ENCODE measurements around the gene ST3GAL6. TPM values are rescaled to one million over a fixed set of nuclear protein-coding genes. Genes with fewer than 3 reads are reported as not detected.
"Not testable (repeated sequence)": the region's sequence is repeated elsewhere in the genome, so short reads cannot be mapped to it uniquely, and the experiment has no call there.

ST3GAL6 gene
- total RNA-seq, 4 donors from 2014 or later, result 7.4 to 14.5 (median 9.9) TPM

DNA sequence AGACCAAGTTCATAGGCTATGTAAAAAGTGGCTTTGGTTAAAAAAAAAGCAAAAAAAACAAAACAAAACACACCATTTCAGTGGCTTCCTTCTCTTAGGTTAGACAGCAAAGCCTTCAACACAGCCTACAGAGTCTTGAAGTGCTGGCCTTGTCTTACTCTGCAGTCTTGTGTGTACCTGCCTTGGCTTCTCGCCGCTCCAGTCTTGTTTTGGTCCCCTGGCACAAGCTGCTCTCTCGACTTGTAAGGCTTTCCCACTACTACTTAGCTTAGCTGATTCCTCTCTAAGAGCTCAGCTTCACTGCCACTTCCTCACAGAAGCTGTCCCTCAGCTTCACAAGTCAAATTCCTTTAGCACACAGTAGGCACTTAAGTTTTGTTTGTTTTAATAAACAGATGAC is 63.0 kb downstream of the ST3GAL6 start:
- H3K27ac ChIP-seq, result peak overlapping the region in 2 of 3 donors; percentile 9 to 22
- WGBS, 2 donors, result 35 to 39% methylated on average over 3 of the region's 3 CpGs
- no peak for TF ChIP-seq POLR2A (IDR thresholded peaks at IDR 0.05)
- no peak for TF ChIP-seq CTCF (IDR thresholded peaks at IDR 0.05)
- intact Hi-C loops (cut with DNase I), result no loop called here
- no peaks in the 10 kb centered on the region for H3K27me3 ChIP-seq
- H3K4me1 ChIP-seq, result peaks cover 7 to 11% of the 10 kb centered on the region in 2 donors
- no peaks in the 10 kb centered on the region for H3K36me3 ChIP-seq
- H3K4me3 ChIP-seq (replicated peaks in 1 of 3), result no peak overlapping the region
- no peaks in the 10 kb centered on the region for H3K9me3 ChIP-seq
- peak; percentile 59 to 73 for DNase-seq

- Histone ChIP-seq H3K36me3 (no peaks in the 10 kb centered on the region), H3K4me1 (peaks cover 7 to 11% of the 10 kb centered on the region in 2 donors), H3K4me3 (replicated peaks in 1 of 3) (no peak overlapping the region), H3K9me3 (no peaks in the 10 kb centered on the region), H3K27ac (no peak overlapping the region), H3K27me3 (no peaks in the 10 kb centered on the region)
- intact Hi-C loops (cut with DNase I), result no loop called here
- TF ChIP-seq POLR2A (IDR thresholded peaks at IDR 0.05), result no peak
- TF ChIP-seq CTCF (IDR thresholded peaks at IDR 0.05), result no peak
- WGBS, 2 donors, result 28 to 68% methylated on average over 1 of the region's 1 CpG
- peak in 1 of 2 donors; percentile 18 for DNase-seq
Measured at GRCh38 chr3:98827221-98827920, 64.2 kb downstream of the ST3GAL6 start.

GRCh38 chr3:98829246-98829832 is 66.2 kb downstream of the ST3GAL6 start:
- TF ChIP-seq POLR2A (IDR thresholded peaks at IDR 0.05) (no peak), CTCF (IDR thresholded peaks at IDR 0.05) (no peak)
- Histone ChIP-seq H3K36me3 (no peaks in the 10 kb centered on the region), H3K27ac (no peak overlapping the region), H3K4me1 (peaks cover 7 to 11% of the 10 kb centered on the region in 2 donors), H3K4me3 (replicated peaks in 1 of 3) (no peak overlapping the region), H3K27me3 (no peaks in the 10 kb centered on the region), H3K9me3 (no peaks in the 10 kb centered on the region)
- 100% methylated on average over 1 of the region's 1 CpG for WGBS, 2 donors
- DNase-seq, result no peak
- intact Hi-C loops (cut with DNase I), result no loop called here

- H3K9me3 ChIP-seq; H3K36me3 ChIP-seq; H3K27ac ChIP-seq; H3K4me1 ChIP-seq; H3K27me3 ChIP-seq; H3K4me3 ChIP-seq (replicated peaks in 1 of 3); intact Hi-C loops (cut with DNase I); DNase-seq: not testable (repeated sequence)
- 92 to 98% methylated on average over 5 of the region's 5 CpGs for whole genome bisulfite sequencing, 2 donors
Measured at GRCh38 chr3:98831060-98831459, 67.9 kb downstream of the ST3GAL6 start.

GRCh38 chr3:98839846-98840245 is 76.7 kb downstream of the ST3GAL6 start:
- Histone ChIP-seq H3K9me3 (no peaks in the 10 kb centered on the region), H3K4me3 (replicated peaks in 1 of 3) (no peak overlapping the region), H3K4me1 (no peaks in the 10 kb centered on the region), H3K27ac (no peak overlapping the region), H3K27me3 (no peaks in the 10 kb centered on the region), H3K36me3 (no peaks in the 10 kb centered on the region)
- TF ChIP-seq CTCF (IDR thresholded peaks at IDR 0.05) (no peak), POLR2A (IDR thresholded peaks at IDR 0.05) (no peak)
- 90 to 94% methylated on average over 3 of the region's 3 CpGs for WGBS, 2 donors
- intact Hi-C loops (cut with DNase I), result no loop called here
- DNase-seq, result no peak

All from thyroid gland (tissue), 4 donors.